Neural progenitor cell (in vitro differentiated cells): ENCODE measurements around the gene DGLUCY.

ENCODE experiments used
- CTCF ChIP-seq: fragments of 200-600 bp; sonication (generic); IDR thresholded peaks from 2 replicates; pipeline ENCODE4 v1.5.1; 2017; ENCODE audit warnings: antibody characterized with exemption, mild to moderate bottlenecking
- EZH2 ChIP-seq: fragments of 200-600 bp; sonication (generic); IDR thresholded peaks from 2 replicates; pipeline ENCODE4 v1.6.1; 2017; ENCODE audit warnings: antibody characterized with exemption, mild to moderate bottlenecking, moderate library complexity
- EZH2phosphoT487 ChIP-seq: fragments of 200-600 bp; sonication (generic); IDR thresholded peaks from 2 replicates; pipeline ENCODE4 v1.6.1; 2017; ENCODE audit warnings: antibody characterized with exemption

GRCh38 chr14:91095178-91095577 lies 18.7 kb upstream of the DGLUCY start:
- TF ChIP-seq CTCF (no peak), EZH2phosphoT487 (no peak), EZH2 (no peak)
